HTR-8/SVneo (cell line): Measurements from ENCODE around the gene CYTIP.
"Not testable (repeated sequence)": the region's sequence is repeated elsewhere in the genome, so short reads cannot be mapped to it uniquely, and the experiment has no call there.

Source experiments
- DNase-seq: peaks from one replicate; pipeline ENCODE4 v3.0.0; 2011; ENCODE audit warnings: low spot score, mixed read lengths; ENCODE audit not compliant: insufficient read length
- FAIRE-seq: peaks from 2 replicates; lab custom pipeline; 2011; peaks lifted over from hg19 to GRCh38; lab: Jason Lieb, UNC

Gene CYTIP

DNA sequence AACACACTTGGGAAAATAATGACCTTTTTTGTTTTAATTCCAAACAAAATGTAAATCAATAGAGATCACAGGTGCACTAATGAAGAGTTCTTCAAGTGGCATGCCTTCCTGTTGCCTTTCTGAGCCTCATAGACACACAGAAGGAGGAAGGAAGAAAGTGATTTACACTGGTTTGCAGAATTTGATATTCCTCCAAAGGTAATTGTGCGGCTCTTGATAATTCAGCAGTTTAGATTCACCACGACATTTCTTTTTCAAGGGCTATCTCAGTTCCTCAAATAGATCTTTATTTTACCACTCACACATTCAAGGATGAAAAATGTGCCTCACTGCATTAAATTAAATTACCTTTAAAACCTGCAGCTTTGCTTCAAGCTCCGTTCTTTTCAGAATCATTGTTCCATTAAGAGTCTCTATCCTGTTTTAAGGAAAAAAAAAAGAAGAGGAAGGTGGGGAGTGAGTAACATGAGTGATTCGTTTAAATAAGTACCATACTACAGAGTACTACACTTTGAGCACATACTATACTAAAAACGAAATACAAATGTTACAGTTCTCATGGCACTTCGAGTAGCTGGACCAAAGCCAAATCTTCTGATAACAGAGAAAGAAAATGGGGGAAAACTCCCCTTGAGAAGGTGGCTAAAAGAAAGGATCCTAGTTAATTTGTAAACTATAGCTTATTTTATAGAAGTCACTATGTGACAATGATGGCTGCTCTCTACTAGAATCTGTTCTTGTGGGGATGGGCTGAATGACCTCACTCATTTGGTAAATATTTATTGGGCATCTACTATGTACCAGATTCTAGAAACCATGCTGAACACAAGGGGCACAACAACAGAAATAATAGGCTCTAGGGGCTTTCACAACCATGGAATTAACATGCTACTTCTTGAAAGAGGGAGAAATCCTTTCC, 16.6 kb downstream of the CYTIP start:
- DNase-seq (no peak), FAIRE-seq (no peak)

DNA sequence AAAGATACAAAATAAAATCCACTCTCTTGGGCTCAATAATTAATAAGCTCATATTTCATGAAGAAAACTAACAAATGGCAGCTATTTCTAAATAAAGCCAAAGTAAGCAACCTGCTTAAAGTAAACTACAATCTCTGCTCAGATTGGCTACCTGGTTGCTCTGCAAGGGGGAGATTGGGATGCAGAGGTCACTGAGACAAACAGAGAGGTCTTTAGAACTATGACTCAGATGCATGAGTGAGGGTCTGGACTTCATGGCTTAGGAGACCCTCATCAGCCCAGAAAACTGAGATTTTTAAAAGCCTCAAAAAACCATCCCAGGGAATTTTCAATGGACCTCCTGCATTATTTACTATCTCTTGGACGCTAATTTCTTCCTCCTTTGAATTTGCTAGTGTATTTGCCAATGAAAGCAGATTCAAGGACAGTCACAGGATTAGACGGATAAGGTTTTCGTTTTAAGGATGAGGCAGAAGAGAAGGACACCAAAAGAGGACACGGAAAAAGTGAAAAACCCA, 17.4 kb downstream of the CYTIP start:
- FAIRE-seq (no peak), DNase-seq (no peak)

DNA sequence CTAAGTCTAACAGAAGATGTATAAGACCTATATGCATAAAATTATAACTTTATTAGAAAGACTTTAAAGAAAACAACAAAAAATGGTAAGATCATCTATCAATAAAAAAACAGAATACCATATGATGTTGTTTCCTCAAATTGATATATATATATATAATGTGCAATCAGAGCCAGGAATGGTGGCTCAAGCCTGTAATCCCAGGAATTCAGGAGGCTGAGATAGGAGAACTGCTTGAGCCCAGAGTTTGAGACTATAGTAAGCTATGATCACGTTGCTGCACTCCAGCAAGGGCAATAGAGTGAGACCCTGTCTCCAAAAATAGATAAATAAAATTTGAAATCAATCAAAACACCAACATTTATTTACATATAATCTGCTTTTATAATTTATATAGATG, 19.5 kb downstream of the CYTIP start:
- FAIRE-seq (no peak), DNase-seq (no peak)

DNA sequence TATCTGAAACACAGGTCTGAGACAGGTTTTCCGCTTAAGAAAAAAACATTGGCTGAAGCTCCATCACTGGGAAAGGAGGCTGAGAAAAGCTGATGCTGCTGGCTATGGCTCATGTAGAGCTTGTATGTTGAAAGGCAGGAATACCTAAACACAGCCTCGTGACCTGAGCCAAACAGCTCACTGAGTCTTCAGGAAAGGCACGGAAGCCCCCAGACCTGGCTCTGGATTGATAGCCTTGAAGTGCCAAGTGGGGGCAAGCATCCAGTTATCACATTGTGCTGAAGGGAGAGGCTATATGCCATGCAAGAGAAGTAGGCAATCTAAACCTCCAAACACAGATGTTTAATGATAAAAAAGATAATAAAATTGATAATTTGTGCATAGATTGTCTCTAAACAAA, 21.9 kb downstream of the CYTIP start:
- FAIRE-seq (no peak), DNase-seq (no peak)

DNA sequence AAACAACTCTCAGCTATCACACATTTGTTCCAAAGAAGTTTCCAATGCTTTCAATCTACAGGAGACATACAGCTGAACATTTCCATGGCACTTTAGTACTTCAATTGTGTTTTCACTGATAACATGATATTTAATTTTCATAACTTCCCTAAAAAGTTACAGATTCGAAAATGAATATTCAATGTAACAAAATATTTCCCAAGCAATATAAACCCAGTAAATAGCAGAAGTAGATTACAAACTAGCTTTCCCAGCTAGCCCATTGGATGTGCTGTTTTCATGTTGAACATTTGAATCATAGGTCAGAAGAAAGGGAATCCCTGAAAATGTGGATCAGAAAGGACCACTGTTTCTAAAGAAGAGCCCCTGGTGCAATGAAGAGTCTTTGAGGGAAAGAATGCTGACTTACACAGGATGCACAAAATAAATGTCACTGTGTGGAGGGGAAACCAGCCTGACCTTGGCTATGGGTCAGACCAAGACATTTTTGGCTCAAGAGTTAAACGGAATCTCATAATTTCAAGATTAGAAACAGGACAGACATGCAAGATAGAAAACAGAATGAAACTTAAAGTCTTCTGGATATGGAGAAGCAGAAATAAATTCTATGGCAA, 22.5 kb downstream of the CYTIP start:
- FAIRE-seq (no peak), DNase-seq (no peak)

DNA sequence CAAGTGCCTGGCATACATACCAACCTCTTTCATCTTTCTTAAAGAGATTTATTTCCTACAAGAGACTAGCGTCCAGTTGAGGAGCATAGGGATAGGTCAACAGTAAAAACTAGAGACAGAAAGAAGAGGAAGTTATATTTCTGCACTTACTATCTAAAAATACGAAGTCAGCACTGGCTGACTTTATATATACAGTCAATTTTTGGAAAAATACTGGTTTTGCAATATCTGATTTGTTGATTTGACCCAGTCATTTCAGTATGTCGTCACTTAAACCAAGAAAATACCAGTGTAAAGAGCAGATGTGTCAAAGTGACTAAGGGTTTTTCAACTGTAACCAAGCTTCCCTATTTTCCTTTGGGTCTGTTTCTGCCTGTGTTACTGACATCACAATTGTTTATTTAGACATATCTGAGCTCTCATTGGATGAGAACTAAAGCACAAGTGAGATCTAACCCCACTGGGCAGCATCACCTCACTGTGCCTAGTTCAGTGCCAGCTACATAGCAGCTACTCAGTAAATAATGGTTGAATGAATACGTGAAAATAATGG, 23.0 kb downstream of the CYTIP start:
- no peak for DNase-seq
- FAIRE-seq: no peak

DNA sequence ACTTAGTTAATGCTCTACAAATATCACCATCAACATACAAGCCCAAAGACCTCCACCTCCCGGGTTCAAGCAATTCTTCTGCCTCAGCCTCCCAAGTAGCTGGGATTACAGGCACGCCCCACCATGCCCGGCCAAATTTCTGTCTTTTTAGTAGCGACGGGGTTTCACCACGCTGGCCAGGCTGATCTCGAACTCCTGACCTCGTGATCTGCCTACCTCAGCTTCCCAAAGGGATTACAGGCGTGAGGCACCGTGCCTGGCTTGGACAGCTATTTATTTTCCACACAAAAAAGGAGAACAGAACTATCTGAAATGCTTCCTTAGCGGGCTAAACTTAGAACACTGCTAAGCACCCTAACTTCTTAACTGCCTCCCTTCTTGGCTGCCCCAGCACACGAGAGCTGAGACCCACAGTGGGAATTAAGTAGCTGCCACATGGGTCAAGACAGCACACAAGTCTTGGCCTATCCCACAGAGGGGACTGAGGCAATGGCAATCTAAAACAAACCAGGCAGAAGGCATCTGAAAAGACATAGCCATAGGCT, 24.8 kb downstream of the CYTIP start:
- no peak for DNase-seq
- FAIRE-seq: no peak

DNA sequence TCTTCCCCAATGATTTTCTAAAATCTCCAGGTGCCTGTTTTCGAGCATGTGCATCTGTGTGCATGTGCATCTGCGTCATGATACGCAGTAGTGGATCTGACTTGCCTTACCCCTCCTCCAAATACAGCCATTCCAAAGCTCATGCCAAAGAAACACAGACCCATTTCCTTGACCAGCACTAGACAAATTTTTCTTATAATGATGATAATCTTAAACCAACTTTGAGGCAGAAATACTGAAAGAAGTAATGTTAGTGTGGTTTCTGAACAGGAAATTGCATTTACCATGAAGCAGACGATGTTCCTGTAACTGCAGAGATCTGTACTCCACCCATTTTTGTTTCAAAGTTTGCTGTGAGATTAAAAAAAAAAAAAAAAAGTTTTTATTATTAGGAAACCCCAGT, 25.6 kb downstream of the CYTIP start:
- no peak for FAIRE-seq
- no peak for DNase-seq

DNA sequence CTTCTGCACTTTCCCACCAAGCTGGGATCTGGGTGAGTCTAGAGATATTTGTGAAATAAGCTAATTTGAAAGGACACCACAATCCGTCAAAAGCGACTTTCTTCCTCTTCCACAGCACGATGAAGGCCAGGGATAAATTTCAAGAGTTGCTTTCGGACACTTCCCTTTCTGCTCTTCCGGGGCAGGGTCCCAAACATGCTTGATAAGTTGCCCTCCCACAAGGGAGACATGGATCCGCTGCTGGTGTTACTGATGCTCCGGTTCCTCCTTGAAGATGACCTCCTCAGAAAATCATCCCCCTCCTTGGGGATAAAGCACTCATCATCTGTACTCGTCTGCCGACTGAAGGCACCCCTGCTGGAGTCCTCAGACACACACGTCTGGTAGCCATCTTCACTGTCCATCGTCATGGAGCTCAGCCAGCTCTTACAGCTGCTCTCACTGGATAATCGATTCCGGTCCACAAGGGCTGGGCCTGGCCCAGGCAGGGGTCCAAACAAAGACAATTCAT, 28.2 kb downstream of the CYTIP start:
- DNase-seq: no peak
- no peak for FAIRE-seq

DNA sequence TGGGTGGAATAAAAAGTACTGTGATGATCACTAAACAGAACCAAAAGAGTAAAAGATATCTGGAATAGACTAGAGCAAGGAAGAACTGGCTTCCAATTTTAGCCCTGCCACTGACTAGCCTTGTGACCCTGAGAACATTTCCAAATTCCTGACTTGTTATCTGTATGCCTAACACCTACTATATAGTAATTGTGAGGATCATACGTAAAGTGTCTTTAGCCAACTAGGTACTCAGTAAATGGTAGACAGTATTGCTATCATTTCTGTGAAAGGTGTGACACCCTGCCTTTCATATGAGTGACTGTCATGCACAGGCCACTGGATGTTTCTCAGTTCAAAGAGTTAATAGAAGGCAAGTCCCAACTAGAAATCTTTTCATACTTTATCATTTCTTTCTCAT, 29.8 kb downstream of the CYTIP start:
- FAIRE-seq (no peak), DNase-seq (no peak)

DNA sequence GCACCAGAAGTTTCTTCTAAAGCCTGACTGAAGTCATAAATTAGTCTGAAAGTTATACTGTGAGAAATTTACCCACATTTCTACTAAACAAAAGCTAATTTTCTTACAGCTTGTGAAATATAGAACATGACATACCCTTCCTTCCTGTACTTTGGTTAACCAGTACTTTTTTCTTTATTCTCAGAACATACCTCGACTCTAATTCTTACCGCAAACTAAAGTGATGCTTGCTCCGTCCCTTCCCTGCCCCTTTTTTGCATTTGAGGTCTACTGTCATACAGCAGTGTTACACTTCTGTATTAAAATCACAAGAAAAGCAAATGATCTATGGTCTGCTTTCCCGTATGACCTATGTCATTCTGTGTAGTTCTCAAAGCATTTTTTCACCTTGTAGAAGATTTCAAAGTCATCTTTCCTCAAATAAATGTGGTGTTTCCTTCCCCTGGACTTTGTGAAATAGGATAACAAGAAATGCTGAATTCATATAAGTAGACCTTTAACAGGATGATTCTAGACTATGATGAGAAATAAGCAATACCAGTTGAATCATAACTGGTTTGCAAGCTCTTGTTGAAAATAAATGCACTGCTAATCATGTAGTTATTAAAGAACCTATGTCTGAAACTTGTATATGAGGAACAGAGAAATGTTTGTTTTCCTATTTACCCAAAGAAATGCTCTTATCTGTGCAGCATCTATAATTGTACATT, 30.4 kb downstream of the CYTIP start:
- FAIRE-seq (no peak), DNase-seq (no peak)

DNA sequence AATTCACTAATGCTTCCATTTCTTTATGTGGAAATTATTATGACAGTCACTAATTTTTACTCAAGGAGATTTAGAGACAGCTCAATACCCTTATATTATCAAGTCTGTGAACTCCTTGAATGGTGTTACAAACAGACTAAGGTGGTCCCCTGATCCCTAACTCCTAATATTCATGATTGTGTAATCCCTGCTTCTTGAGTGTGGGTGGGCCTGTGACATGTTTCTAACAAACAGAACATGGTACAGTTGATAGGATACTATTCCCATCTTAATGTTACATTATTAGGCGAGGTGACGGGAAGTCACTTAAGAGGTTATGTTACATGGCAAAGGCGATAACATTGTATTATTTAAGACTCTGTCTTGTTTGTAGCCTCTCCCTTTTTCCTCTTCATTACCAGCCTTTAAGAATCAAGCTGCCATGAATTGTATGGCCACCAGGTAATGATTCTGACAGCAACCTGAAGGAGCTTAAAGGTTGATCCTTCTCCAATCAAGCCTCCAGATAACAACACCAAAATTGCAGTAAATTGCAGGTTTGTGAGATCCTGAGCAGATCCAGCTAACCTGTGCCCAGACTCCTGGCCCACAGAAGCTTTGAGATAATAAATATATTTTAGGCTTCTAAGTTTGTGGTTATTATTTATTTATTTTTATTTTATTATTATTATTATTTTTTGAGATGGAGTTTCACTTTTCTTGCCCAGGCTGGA, 32.1 kb downstream of the CYTIP start:
- FAIRE-seq (no peak), DNase-seq (no peak)

DNA sequence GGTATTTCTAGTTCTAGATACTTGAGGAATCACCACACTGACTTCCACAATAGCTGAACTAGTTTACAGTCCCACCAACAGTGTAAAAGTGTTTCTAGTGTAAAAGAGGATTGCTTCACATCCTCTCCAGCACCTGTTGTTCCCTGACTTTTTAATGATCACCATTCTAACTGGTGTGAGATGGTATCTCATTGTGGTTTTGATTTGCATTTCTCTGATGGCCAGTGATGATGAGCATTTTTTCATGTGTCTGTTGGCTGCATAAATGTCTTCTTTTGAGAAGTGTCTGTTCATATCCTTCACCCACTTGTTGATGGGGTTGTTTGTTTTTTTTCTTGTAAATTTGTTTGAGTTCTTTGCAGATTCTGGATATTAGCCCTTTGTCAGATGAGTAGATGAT, 38.5 kb downstream of the CYTIP start:
- FAIRE-seq, DNase-seq: not testable (repeated sequence)

DNA sequence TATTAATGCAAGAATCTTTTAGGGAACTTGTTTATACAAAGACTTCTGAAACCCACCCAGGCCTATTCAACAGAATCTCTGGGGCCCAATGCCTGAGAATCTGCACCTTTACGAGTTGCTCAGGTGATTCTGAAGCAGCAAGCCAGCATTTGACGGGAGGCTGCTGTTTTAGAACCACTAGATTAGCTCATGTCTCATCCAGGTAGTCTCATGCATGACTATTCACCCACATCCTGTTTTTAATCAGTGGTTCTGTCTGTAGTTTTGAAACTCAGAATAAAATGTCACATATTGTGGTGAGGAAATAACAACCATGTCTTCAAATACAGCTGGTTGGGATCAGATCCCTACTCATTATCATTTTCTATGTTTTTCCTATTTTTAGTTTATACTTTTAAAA, 39.5 kb downstream of the CYTIP start:
- no peak for FAIRE-seq

DNA sequence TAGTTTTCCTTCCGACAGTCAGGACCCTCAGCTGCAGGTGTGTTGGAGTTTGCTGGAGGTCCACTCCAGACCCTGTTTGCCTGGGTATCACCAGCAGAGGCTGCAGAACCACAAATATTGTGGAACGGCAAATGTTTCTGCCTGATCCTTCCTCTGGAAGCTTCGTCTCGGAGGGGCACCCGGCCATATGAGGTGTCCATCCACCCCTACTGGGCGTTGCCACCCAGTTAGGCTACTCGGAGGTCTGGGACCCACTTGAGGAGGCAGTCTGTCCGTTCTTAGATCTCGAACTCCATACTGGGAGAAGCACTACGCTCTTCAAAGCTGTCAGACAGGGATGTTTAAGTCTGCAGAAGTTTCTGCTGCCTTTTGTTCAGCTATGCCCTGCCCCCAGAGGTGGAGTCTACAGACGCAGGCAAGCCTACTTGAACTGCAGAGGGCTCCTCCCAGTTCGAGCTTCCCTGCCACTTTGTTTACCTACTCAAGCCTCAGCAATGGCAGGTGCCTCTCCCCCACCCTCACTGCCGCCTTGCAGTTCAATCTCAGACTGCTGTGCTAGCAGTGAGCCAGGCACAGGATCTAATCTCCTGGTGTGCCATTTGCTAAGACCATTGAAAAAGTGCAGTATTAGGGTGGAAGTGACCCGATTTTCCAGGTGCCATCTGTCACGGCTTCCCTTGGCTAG, 40.9 kb downstream of the CYTIP start:
- not testable (repeated sequence) for DNase-seq, FAIRE-seq

More for the DNA sequence above, 39.5 kb downstream of the CYTIP start:
- no peak for DNase-seq

DNA sequence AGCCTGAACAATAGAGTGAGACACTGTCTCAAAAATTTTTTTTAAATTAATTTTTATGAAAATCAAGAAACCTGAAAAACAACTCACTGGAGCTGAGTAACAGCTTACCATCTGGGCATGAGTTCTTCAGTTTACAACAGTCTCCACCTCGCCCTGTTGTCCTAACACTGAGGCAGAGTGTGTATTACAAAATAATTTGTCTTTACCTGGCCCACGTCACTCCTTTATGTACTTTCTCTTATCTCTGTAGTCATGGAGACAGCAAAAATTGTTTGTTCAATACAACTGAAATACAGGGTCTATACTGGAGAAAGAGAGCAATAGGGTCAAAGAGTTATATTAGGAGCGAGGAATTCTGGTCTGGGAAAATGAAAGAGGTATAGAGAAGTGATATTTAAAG, 48.1 kb downstream of the CYTIP start:
- no peak for FAIRE-seq
- no peak for DNase-seq

DNA sequence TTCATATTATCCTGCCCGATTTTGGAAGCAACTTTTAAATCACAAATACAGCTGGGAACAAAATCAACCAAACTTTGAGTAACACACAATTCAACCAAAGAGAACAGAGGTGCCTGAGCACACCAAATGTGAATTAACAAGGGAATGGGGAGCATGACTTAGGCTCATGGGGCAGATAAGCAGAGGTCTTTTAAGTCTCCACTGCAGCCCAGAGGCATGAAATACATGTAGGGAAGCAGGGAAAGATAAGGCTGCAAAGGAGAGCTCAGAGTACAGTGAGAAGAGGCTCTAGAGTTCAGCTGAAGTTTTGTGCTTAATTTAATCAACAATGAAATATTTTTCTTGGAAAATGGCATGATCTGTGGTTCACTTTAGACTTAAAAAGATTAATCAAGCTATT, 49.0 kb downstream of the CYTIP start:
- FAIRE-seq (no peak), DNase-seq (no peak)

DNA sequence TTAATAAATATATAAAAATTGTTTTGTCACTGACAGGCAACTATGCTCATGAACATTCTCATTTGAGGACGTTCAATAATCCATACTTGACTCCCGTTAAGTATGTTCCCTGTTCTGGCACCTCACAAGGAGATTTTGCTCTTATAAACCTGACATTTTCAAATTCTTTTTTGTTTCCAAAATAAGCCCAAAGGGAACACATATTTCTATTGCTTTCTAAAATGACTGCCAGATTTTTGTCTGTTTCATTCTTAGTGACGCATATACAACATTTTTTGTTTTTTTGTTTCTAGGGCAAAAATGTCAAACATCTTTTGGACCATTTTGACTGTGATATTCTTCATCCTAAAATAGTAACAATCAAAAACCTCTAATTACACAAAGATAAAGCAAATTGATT, 50.5 kb downstream of the CYTIP start:
- no peak for FAIRE-seq
- DNase-seq: no peak

DNA sequence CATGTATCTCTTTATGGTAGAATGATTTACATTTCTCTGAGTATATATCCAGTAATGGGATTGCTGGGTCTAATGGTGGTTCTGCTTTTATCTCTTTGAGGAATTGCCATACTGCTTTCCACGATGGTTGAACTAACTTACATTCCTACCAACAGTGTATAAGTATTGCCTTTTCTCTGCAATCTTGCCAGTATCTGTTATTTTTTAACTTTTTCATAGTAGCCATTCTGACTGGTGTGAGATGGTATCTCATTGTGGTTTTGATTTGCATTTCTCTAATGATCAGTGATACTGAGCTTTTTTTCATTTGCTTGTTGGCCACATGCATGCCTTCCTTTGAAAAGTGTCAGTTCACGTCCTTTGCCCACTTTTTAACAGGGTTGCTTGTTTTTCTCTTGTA, 55.1 kb downstream of the CYTIP start:
- no peak for FAIRE-seq
- no peak for DNase-seq
